K562 (cell line): ENCODE results near the gene PHTF2. TPM values are rescaled to one million over a fixed set of nuclear protein-coding genes. Genes with fewer than 3 reads are reported as not detected.
A peak's percentile ranks its signal among the peaks of the same experiment; 100 is the strongest.

Experiments
- ASH1L ChIP-seq: fragments of 450-650 bp; IDR thresholded peaks from 2 replicates; pipeline ENCODE4 v1.6.1; 2018; ENCODE audit warnings: borderline replicate concordance, mild to moderate bottlenecking, low read depth; ENCODE audit not compliant: partially characterized antibody
- CREM ChIP-seq: IDR thresholded peaks from 2 replicates; pipeline ENCODE4 v1.6.1; 2014; ENCODE audit warnings: antibody characterized with exemption, low read depth
- MAZ ChIP-seq, 2 experiments: fragments of 450-650 bp in 1 of 2; sonication (generic) in 1 of 2; formaldehyde crosslinking; IDR thresholded peaks in 1 of 2; conservative IDR thresholded peaks in 1 of 2; 2 replicates each; pipeline versions ENCODE4 v1.4.0 to v1.5.0; 2020; ENCODE audit warnings: mild to moderate bottlenecking in 1 of 2, missing genetic modification reagents in 1 of 2
- NFXL1 ChIP-seq: fragments of 450-650 bp; formaldehyde crosslinking; IDR thresholded peaks from 2 replicates; pipeline ENCODE4 v1.4.0; 2021; ENCODE audit warnings: mild to moderate bottlenecking
- SAFB2 ChIP-seq: fragments of 200-400 bp; formaldehyde crosslinking; IDR thresholded peaks from 2 replicates; pipeline ENCODE4 v1.6.1; 2018; ENCODE audit warnings: borderline replicate concordance, low read length, low read depth, moderate library complexity; ENCODE audit not compliant: severe bottlenecking
- SETDB1 ChIP-seq: IDR thresholded peaks from one replicate; pipeline ENCODE4 v1.6.1; 2012; ENCODE audit warnings: low read length, control low read depth, inconsistent platforms
- SIX5 ChIP-seq, 2 experiments: IDR thresholded peaks; 2 replicates each; pipeline ENCODE4 v1.6.1; 2011; ENCODE audit warnings: low read length in 2 of 2, borderline replicate concordance in 1 of 2, low read depth in 1 of 2, mild to moderate bottlenecking in 1 of 2, moderate library complexity in 1 of 2; ENCODE audit not compliant: insufficient read depth in 1 of 2
- SMAD2 ChIP-seq: fragments of 150-350 bp; IDR thresholded peaks from 2 replicates; pipeline ENCODE4 v1.6.1; 2014; ENCODE audit warnings: low read depth, mild to moderate bottlenecking, low read length
- SOX6 ChIP-seq: fragments of 450-650 bp; IDR thresholded peaks from 2 replicates; pipeline ENCODE4 v1.6.1; 2014; ENCODE audit warnings: mild to moderate bottlenecking
- XRCC3 ChIP-seq: fragments of 450-650 bp; IDR thresholded peaks from 2 replicates; pipeline ENCODE4 v1.6.1; 2017; ENCODE audit warnings: mild to moderate bottlenecking, moderate library complexity
- ZBTB8A ChIP-seq: fragments of 450-650 bp; IDR thresholded peaks from 2 replicates; pipeline ENCODE4 v1.6.1; 2018; ENCODE audit warnings: mild to moderate bottlenecking, moderate library complexity; ENCODE audit not compliant: partially characterized antibody
- ZNF184 ChIP-seq: sonication (generic); formaldehyde crosslinking; IDR thresholded peaks from 2 replicates; pipeline ENCODE4 v1.5.0; 2020; ENCODE audit warnings: missing genetic modification reagents
- ZNF407 ChIP-seq: fragments of 450-650 bp; IDR thresholded peaks from 2 replicates; pipeline ENCODE4 v1.6.1; 2016; ENCODE audit warnings: low read depth
- polyA plus RNA-seq, 8 experiments: library from polyadenylated mRNA; depleted of rRNA in 4 of 8; stranded (reverse) in 5 of 8; unstranded in 3 of 8; fragments of >200 nt; fragmentation: Nextera tagmentation in 2 of 8; fragmentation: Illumina TruSeq in 1 of 8; extraction: Ambion mirVana in 2 of 8; extraction: Trizol in 1 of 8; gene quantifications; 2 replicates each; pipeline versions ENCODE4 v1.2.1 to v1.2.3, GENCODE V29; 2011 to 2014; ENCODE audit warnings: inconsistent platforms in 1 of 8, missing spikeins in 1 of 8
- total RNA-seq, 7 experiments: library from RNA; depleted of rRNA in 6 of 7; stranded (reverse); fragments of >200 nt in 6 of 7; fragmentation: Illumina TruSeq in 2 of 7; extraction: Trizol in 2 of 7; gene quantifications; 2 replicates each; pipeline versions ENCODE4 v1.2.1 to v1.2.3, GENCODE V29; 2011 to 2021; ENCODE audit warnings: low replicate concordance in 1 of 7
- TF ChIP-seq, protein P1 (sequence below): fragments of 150-350 bp; conservative IDR thresholded peaks from 2 replicates; pipeline ENCODE4 v1.6.1; 2014; ENCODE audit warnings: low read length
- TF ChIP-seq, protein P2 (sequence below): fragments of 250-450 bp; sonication (Bioruptor Pico); IDR thresholded peaks from 2 replicates; pipeline ENCODE4 v1.9.0; 2021; ENCODE audit warnings: mild to moderate bottlenecking

PHTF2 gene
- total and polyA plus RNA-seq, 9 of the 15 experiments (the other 6 are each of a cell fraction or from before 2014, with no cell fraction given), result 17.9 to 43.6 (median 25.4) TPM

- TF ChIP-seq, protein P1, sequence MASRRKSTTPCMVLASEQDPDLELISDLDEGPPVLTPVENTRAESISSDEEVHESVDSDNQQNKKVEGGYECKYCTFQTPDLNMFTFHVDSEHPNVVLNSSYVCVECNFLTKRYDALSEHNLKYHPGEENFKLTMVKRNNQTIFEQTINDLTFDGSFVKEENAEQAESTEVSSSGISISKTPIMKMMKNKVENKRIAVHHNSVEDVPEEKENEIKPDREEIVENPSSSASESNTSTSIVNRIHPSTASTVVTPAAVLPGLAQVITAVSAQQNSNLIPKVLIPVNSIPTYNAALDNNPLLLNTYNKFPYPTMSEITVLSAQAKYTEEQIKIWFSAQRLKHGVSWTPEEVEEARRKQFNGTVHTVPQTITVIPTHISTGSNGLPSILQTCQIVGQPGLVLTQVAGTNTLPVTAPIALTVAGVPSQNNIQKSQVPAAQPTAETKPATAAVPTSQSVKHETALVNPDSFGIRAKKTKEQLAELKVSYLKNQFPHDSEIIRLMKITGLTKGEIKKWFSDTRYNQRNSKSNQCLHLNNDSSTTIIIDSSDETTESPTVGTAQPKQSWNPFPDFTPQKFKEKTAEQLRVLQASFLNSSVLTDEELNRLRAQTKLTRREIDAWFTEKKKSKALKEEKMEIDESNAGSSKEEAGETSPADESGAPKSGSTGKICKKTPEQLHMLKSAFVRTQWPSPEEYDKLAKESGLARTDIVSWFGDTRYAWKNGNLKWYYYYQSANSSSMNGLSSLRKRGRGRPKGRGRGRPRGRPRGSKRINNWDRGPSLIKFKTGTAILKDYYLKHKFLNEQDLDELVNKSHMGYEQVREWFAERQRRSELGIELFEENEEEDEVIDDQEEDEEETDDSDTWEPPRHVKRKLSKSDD, result no peak
- TF ChIP-seq ZNF184, result no peak
- no peak for TF ChIP-seq SMAD2
- TF ChIP-seq ZNF407, result no peak
- TF ChIP-seq, protein P2, sequence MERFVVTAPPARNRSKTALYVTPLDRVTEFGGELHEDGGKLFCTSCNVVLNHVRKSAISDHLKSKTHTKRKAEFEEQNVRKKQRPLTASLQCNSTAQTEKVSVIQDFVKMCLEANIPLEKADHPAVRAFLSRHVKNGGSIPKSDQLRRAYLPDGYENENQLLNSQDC (CRISPR knock-in tag), result no peak
- no peak for TF ChIP-seq MAZ (CRISPR knock-in tag; conservative IDR thresholded peaks at IDR 0.05 in 1 of 2, IDR thresholded peaks at IDR 0.05 in 1 of 2)
- TF ChIP-seq SAFB2, result no peak
- no peak for TF ChIP-seq SETDB1
- peak; percentile 53; the same call in 1 of the 2 replicates for TF ChIP-seq SOX6
- TF ChIP-seq XRCC3, result no peak
- no peak for TF ChIP-seq ASH1L
- TF ChIP-seq NFXL1, result no peak
- TF ChIP-seq ZBTB8A, result no peak
- no peak for TF ChIP-seq SIX5 (IDR thresholded peaks at IDR 0.05; ENCODE audit: borderline replicate concordance in 1 of 2, insufficient read depth in 1 of 2, low read depth in 1 of 2, low read length in 2 of 2)
- 0 out of 2 replicates have a peak, but pooled peaks have one; percentile 24 for TF ChIP-seq CREM
These were observed 184.5 kb downstream of the PHTF2 start (continued) for GRCh38 chr7:77982926-77983550.
